ENCODE data around the gene BMP10.

GRCh38 chr2:68900496-68901198 lies 29.4 kb upstream of the BMP10 start:
- no peak for TF ChIP-seq CTCF (IDR thresholded peaks at IDR 0.05; ENCODE audit: low read depth, low read length, poor library complexity, severe bottlenecking)
- no peak for TF ChIP-seq EZH2phosphoT487 (IDR thresholded peaks at IDR 0.05; ENCODE audit: borderline replicate concordance, low read length)

All from DOHH2 (cell line).